ENCODE results near the gene CST9. TPM values are rescaled to one million over a fixed set of nuclear protein-coding genes. Genes with fewer than 3 reads are reported as not detected.

The CST9 gene
- total and polyA plus RNA-seq, 2 donors (not counting 3 experiments of a cell fraction or from before 2014, with no cell fraction given): not detected

GRCh38 chr20:23602241-23602640 lies 3.5 kb downstream of the CST9 start:
- H3K27ac ChIP-seq (ENCODE audit: insufficient read depth, low read depth, low read length): no peak overlapping the region
- DNase-seq (ENCODE audit: low read depth, low spot score): no peak
- no peak overlapping the region for H2AFZ ChIP-seq (ENCODE audit: low read depth, low read length)
- no peak overlapping the region for H3K4me3 ChIP-seq (replicated peaks in 1 of 3; ENCODE audit: insufficient read depth in 1 of 3, low read depth in 1 of 3, low read length in 3 of 3)
- dilution Hi-C loops (cut with MboI; ENCODE audit: extremely low pct_ligation_motif_present, low sequenced_read_pairs) (no loop called here), intact Hi-C loops (cut with micrococcal nuclease) (loop anchor here (10.0 kb wide), 3 partner anchors 63 to 917 kb away; partner anchors contain the start of gene THBD)
- no TSS peak for BruUV-seq (replicated peaks)
- no peaks in the 10 kb centered on the region for H3K79me2 ChIP-seq (ENCODE audit: control insufficient read depth, insufficient read depth, low read length)
- H3K9me1 ChIP-seq (replicated peaks; ENCODE audit: control insufficient read depth, extremely low read depth, insufficient read depth, low read length): no peaks in the 10 kb centered on the region
- H3K4me2 ChIP-seq (ENCODE audit: insufficient read depth, low read length): no peak overlapping the region
- no peaks in the 10 kb centered on the region for H3K9me3 ChIP-seq (replicated peaks; ENCODE audit: control insufficient read depth, insufficient read depth, low read length)
- no peak for FAIRE-seq
- H3K36me3 ChIP-seq (ENCODE audit: control insufficient read depth in 2 of 2, extremely low read depth in 1 of 2, insufficient read depth in 2 of 2, low read length in 2 of 2): no peaks in the 10 kb centered on the region
- no peak for TF ChIP-seq CTCF (IDR thresholded peaks at IDR 0.05; ENCODE audit: extremely low read depth in 1 of 2, insufficient read depth in 1 of 2, low read depth in 1 of 2, low read length in 2 of 2)
- no peak for TF ChIP-seq MYC (IDR thresholded peaks at IDR 0.05; ENCODE audit: low read depth, low read length)
- TF ChIP-seq EZH2 (IDR thresholded peaks at IDR 0.05; ENCODE audit: borderline replicate concordance, low read depth, low read length, severe bottlenecking): no peak
- TF ChIP-seq GATA2 (IDR thresholded peaks at IDR 0.05; ENCODE audit: insufficient read depth, insufficient read length, low read depth, low read length): no peak
- no peak for TF ChIP-seq FOS (IDR thresholded peaks at IDR 0.05; ENCODE audit: borderline replicate concordance, insufficient read depth, low read length)
- TF ChIP-seq MAX (IDR thresholded peaks at IDR 0.05; ENCODE audit: insufficient read depth, insufficient read length): no peak
- TF ChIP-seq POLR2AphosphoS5 (IDR thresholded peaks at IDR 0.05; ENCODE audit: insufficient read depth, low read depth, low read length): no peak
- TF ChIP-seq POLR2A (IDR thresholded peaks at IDR 0.05; ENCODE audit: low read depth, low read length): no peak
- TF ChIP-seq JUN (IDR thresholded peaks at IDR 0.05; ENCODE audit: borderline replicate concordance, insufficient read depth, insufficient read length, low read depth): no peak
- peaks cover 9 to 23% of the 10 kb centered on the region in 2 experiments for H3K27me3 ChIP-seq (ENCODE audit: control insufficient read depth in 2 of 2, insufficient read depth in 2 of 2, low read length in 2 of 2)
- CTCF ChIA-PET: no interaction called here
- no peaks in the 10 kb centered on the region for H3K4me1 ChIP-seq (ENCODE audit: control insufficient read depth, extremely low read depth, insufficient read depth, low read length)
- POLR2A ChIA-PET: no interaction called here
- H3K9ac ChIP-seq (replicated peaks; ENCODE audit: extremely low read depth, insufficient read depth, low read length): no peak overlapping the region
- H4K20me1 ChIP-seq (replicated peaks; ENCODE audit: control insufficient read depth, extremely low read depth, insufficient read depth, low read length): no peaks in the 10 kb centered on the region

Data from endothelial cell of umbilical vein (primary cell).